GM18517 (cell line): ENCODE measurements around the gene PRDM12.

Experiments used
- ATAC-seq: cut with Tn5 transposase; IDR thresholded peaks from one replicate; pipeline ENCODE4 v1.9.1; 2021; ENCODE audit warnings: mild to moderate bottlenecking, moderate library complexity; ENCODE audit not compliant: unreplicated experiment

The PRDM12 gene

GRCh38 chr9:130635721-130636647 is 28.4 kb upstream of the PRDM12 start:
- no peak for ATAC-seq

DNA sequence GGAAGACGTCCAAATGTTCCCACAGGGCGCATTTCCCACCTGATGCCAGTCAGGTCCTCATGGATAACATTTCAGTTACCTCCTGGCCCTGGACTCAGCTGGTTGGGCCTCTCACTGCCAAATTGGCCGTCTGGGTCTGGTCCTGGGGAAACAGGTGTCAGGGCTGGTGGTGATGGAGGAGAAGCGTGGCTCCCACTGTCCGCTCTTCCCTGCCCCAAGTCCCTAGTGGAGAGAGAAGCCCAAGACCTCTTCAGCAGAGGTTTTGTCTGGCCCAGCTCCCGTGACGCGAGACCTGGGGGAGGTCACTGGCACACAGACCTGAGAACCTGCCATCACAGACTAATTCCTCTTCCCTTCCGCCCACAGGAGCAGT is 27.8 kb upstream of the PRDM12 start:
- ATAC-seq, result no peak

GRCh38 chr9:130638284-130639123 is 25.9 kb upstream of the PRDM12 start:
- no peak for ATAC-seq

GRCh38 chr9:130639124-130639765 is 25.1 kb upstream of the PRDM12 start:
- no peak for ATAC-seq

GRCh38 chr9:130639866-130640555 is 24.4 kb upstream of the PRDM12 start:
- no peak for ATAC-seq

DNA sequence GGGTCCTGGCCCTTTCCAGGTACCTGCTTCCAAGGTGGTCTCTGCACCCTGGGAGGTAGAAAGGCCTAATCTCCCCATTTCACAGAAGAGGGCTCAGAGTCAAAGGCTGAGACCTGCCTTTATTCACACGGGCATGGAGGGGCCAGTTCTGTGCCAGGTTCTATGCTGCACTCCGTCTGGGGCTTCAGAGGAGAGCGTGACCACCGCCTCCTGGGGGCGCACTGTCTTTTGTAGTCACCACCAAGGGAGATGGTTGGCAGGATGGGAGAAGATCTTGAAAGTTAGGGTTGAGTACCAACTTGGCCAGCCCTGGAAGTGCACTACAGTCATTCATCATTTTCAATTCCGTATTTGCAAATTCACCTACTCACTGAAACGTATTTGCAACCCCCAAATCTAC is 23.7 kb upstream of the PRDM12 start:
- ATAC-seq, result no peak

- ATAC-seq, result no peak
These were observed 21.5 kb upstream of the PRDM12 start for GRCh38 chr9:130642926-130643325.

DNA sequence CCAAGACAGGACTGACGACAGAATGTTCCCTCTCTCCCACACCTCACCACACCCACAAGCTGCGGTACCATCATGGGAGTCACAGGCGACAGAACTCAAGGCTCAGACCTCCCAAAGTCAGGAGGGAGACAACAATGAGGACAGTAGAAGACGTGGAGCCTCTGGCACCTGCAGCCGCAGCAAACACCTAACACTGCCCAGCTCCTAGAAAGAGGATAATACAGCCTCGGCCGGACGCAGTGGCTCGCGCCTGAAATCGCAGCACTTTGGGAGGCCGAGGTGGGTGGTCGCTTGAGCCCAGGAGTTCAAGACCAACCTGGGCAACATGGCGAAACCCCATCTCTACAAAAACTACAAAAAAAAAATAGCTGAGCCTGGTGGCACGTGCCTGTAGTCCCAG is 13.2 kb upstream of the PRDM12 start:
- no peak for ATAC-seq

DNA sequence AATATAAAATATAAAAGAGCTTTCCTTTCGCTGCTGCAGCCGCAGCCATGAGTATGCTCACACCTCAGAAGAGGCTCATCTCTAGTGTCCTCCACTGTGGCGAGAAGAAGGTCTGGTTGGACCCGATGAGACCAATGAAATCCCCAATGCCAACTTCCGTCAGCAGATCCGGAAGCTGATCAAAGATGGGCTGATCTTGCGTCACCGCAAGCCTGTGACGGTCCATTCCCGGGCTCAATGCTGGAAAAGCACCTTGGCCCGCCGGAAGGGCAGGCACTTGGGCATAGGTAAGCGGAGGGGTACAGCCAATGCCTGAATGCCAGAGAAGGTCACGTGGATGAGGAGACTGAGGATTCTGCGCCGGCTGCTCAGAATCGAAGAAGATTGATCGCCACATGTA is 12.6 kb upstream of the PRDM12 start:
- ATAC-seq, result no peak

DNA sequence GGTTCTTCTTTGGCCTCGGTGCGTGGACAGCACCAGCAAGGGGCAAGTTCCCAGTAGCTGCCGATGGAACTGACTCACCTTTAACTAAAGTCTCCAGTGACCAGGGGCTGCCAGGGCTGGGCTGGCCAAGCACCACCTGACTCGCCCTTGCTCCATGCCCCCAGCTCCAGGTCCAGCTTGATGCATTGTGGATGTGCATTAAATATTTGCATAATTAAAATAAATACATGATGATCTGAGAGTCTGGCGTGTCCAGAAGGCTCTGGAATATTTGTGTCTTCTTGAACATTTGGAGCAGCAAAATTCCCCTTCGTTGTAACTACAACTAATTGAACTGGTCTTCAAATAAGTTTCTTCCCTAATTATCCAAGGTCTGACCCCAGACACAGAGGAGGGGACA is 9.5 kb upstream of the PRDM12 start:
- ATAC-seq, result no peak

DNA sequence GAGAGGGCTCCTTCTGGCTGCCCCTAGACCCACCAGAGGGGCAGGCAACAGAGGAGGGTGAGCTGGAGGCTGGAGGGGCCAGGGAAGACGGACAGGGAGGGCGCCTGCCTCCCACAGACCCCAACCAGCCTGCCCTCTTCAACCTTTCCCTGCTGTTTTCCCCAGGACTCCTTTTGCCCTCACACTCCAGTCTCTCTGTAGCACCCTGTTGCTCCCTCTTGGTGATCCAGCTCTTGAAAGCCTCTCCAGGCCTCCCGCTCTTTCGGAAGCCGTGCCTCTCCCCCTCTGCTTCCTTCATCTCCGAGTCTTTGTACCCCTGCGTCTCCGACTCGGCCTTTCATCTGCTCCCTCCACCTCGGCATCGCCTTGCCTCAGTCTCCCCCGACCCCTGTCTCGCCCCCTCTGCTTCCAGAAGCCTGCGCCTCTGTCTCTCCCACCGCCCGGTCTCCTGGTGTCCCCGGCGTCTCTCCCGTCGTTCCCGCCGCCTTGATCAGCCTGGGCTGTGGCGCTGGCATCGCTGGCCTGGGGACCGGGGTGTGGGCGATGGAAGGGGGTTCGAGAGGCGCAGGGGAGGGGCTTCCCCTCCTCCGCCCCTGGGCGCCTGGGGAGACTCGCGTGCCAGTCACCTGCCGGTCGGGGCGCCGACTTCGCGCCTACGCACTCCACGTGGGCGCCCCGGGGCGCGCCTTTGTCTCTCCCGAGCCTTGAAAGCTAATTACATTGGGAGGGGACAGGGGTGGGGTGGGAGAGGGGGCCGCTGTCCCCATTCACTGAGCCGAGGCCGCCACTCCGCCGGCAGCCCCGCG is 5.3 kb upstream of the PRDM12 start:
- ATAC-seq, result no peak

GRCh38 chr9:130659699-130660248 is 4.6 kb upstream of the PRDM12 start:
- no peak for ATAC-seq

- ATAC-seq, result no peak
These were observed 4.1 kb upstream of the PRDM12 start for GRCh38 chr9:130660326-130660682.

- ATAC-seq, result no peak
These were observed 3.5 kb upstream of the PRDM12 start for GRCh38 chr9:130660683-130661450.

- no peak for ATAC-seq
These were observed 2.8 kb upstream of the PRDM12 start for GRCh38 chr9:130661451-130662098.

DNA sequence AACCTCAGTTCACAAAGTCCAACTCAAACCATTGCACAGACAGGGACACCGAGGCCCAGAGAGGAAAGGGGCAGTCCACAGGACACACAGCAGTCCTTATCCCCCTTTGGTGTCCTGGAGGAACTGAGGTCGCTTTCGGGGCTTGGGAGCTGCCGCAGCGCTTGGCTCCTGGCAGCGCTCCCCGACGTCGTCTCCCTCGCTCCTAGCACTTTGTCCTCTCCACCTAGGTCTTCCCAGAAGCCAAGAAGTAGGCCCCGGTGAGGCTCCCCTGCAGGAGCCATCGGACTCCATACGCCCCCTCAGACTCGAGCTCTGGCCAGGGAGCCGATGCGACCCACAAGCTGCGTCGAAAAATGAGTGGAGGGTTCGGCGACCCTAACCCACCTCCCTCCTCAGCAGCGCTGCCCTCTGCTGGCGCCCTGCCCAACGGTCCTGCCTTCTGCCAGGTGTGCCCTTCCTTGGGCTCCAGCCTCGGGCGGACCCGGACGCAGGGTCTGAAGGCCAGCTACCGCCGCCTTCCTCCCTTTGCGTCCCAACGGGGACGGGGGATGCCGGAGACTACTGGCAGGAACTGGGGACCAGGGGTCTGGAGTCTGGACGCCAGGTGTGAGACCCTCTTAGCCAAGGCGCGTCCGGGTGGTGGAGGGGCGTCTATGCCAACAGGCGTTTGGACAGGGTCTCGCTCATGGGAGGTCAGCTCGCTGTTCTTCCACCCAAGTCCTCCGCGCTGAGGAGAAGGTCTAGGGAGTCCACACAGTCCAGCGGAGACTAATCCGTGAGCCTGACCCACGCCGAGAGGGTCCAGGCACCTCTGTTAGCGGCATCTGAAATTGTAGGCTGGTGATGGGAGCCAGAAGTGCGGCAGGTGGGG is 2.1 kb upstream of the PRDM12 start:
- ATAC-seq, result no peak

- ATAC-seq, result no peak
These were observed 1.5 kb upstream of the PRDM12 start for GRCh38 chr9:130662970-130663257.
